ENCODE results near the gene DNAJC5. TPM values are rescaled to one million over a fixed set of nuclear protein-coding genes. Genes with fewer than 3 reads are reported as not detected.
"Not testable (repeated sequence)": the region's sequence is repeated elsewhere in the genome, so short reads cannot be mapped to it uniquely, and the experiment has no call there.

The DNAJC5 gene
- total RNA-seq, 2 experiments from 2014 or later, result 47.3 to 48.1 TPM

DNA sequence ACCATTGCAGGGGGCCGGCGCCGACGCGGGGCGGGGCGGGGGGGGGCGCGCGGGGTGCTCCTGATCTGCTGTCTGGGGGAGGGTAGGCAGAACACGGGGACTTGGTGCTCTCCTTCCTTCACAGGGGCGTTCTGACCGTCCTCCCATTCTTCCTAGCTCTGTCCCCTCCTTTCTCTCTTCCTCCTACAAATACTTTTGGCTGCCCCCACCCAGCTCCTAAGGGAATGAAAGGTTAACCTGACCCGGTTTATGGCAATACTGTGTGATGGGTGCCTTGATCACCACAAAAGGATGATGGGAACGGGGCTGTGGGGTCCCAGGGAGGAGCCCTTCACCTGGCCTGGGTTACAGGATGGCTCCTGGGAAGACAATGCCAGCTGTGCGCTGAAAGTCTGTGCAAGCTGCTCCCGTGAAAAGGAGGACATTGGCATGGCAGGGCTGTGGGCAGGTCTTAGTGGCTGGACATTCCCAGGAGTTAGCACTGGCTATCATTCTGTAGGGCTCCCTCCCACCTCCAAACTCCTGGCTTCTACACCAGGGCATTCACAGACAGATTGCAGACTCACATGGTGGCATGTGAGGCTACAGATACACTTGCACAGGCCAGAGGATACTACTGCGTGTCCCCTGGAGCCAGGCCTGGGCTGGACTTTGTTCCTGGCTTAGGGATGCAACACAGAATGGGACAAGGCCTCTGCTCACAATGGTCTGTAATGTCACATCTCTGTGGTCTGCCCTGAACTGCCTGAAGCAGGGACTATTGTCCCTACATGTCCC, 31.7 kb upstream of the DNAJC5 start:
- Mint-ChIP-seq H3K4me3 (peak overlapping the region; percentile 94), H3K9me3 (ENCODE audit: insufficient read depth) (no peaks in the 10 kb centered on the region), H3K27ac (peak overlapping the region; percentile 96), H3K27me3 (ENCODE audit: low read depth) (no peaks in the 10 kb centered on the region), H3K4me1 (ENCODE audit: low read depth) (peaks cover 36% of the 10 kb centered on the region), H3K36me3 (ENCODE audit: low read depth) (peaks cover 24% of the 10 kb centered on the region)
- ChIA-PET CTCF (interaction anchor here (0.6 to 4.4 kb wide), 7 partner anchors 11 to 325 kb away, joined by 3 to 46 read pairs (median 14); partner anchors contain the start of genes ARFRP1, LIME1, PTK6 and ZGPAT), POLR2A (interaction anchor here (1.3 to 2.5 kb wide), 2 partner anchors 8 to 127 kb away, joined by 6 to 14 read pairs; partner anchors contain the start of gene LIME1)
- ATAC-seq, result no peak
- DNase-seq, result no peak

DNA sequence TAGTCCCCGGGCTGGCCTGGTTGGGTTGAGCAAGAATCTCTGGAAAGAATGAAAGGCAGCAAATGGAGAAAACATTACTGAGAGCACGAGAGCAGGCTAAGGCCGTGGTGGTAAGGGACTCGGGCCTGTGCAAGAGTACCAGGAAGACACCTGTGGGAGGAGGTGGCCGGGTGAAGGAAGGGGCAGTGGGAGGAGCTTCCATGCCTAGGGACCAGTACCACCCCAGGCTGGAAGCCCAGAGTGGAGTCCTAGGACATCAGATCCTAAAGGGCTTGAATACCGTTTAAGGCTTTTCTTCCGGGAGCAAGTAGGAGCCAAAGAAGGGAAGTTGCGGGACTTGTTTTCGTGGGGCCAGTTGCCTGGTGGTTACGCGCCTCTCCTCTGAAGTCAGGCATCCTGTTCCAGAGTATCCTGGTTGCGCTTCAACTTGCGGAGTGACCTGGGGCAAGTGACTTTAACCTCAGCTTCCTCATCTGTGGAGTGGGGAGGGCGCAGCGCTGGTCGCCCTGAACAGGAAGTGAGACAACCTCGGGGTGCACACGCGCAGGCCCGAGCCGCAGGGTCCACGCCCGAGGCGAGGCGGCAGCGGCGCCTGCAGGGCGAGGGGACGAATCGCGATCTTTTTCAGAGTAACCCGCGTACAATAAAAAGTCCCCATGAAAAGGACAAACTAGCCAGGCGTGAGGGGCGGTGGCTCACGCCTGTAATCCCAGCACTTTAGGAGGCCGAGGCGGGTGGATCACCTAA, 31.0 kb upstream of the DNAJC5 start:
- peak overlapping the region; percentile 94 for H3K4me3 Mint-ChIP-seq
- CTCF ChIA-PET, result interaction anchor here (0.6 to 4.4 kb wide), 10 partner anchors 11 to 326 kb away, joined by 3 to 46 read pairs (median 9); partner anchors contain the start of genes ARFRP1, LIME1, PTK6 and ZGPAT
- POLR2A ChIA-PET, result interaction anchor here (0.7 to 2.5 kb wide), 6 partner anchors 8 to 326 kb away, joined by 3 to 14 read pairs (median 6); partner anchors contain the start of genes LIME1, PTK6, RTEL1 and SAMD10
- H3K36me3 Mint-ChIP-seq (ENCODE audit: low read depth), result peaks cover 26% of the 10 kb centered on the region
- H3K27me3 Mint-ChIP-seq (ENCODE audit: low read depth), result no peaks in the 10 kb centered on the region
- peak; percentile 87 for DNase-seq
- H3K27ac Mint-ChIP-seq, result peak overlapping the region; percentile 96
- H3K4me1 Mint-ChIP-seq (ENCODE audit: low read depth), result peaks cover 30% of the 10 kb centered on the region
- H3K9me3 Mint-ChIP-seq (ENCODE audit: insufficient read depth), result no peaks in the 10 kb centered on the region
- peak; percentile 71 for ATAC-seq

DNA sequence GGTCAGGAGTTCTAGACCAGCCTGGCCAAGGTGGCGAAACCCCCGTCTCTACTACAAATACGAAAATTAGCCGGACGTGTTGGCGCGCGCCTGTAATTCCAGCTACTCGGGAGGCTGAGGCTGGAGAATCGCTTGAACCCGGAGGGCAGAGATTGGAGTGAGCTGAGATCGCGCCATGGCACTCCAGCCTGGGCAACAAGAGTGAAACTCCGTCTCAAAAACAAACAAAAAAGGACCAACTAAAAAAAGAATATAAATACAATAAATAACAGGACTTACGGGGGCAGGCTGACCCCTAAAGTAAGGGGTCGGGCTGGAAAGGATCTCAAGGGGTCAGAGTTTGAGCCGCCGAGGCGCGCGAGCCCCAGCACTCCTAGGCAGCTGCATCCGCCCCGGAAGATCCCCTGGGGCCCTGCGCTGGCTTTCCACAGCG, 30.4 kb upstream of the DNAJC5 start:
- POLR2A ChIA-PET, result interaction anchor here (0.7 to 2.5 kb wide), 14 partner anchors 9 to 343 kb away, joined by 3 to 14 read pairs (median 4); partner anchors contain the start of genes LIME1, PTK6, RGS19 and RTEL1
- H3K27me3 Mint-ChIP-seq (ENCODE audit: low read depth), result no peaks in the 10 kb centered on the region
- peaks cover 32% of the 10 kb centered on the region for H3K36me3 Mint-ChIP-seq (ENCODE audit: low read depth)
- ATAC-seq (peak; percentile 4), DNase-seq (no peak)
- peaks cover 24% of the 10 kb centered on the region for H3K4me1 Mint-ChIP-seq (ENCODE audit: low read depth)
- H3K4me3 Mint-ChIP-seq, result peak overlapping the region; percentile 94
- CTCF ChIA-PET, result interaction anchor here (1.0 to 4.4 kb wide), 16 partner anchors 9 to 327 kb away, joined by 3 to 46 read pairs (median 6); partner anchors contain the start of genes ARFRP1, LIME1, OPRL1 and PRPF6
- H3K27ac Mint-ChIP-seq, result peak overlapping the region; percentile 96
- H3K9me3 Mint-ChIP-seq (ENCODE audit: insufficient read depth), result no peaks in the 10 kb centered on the region

DNA sequence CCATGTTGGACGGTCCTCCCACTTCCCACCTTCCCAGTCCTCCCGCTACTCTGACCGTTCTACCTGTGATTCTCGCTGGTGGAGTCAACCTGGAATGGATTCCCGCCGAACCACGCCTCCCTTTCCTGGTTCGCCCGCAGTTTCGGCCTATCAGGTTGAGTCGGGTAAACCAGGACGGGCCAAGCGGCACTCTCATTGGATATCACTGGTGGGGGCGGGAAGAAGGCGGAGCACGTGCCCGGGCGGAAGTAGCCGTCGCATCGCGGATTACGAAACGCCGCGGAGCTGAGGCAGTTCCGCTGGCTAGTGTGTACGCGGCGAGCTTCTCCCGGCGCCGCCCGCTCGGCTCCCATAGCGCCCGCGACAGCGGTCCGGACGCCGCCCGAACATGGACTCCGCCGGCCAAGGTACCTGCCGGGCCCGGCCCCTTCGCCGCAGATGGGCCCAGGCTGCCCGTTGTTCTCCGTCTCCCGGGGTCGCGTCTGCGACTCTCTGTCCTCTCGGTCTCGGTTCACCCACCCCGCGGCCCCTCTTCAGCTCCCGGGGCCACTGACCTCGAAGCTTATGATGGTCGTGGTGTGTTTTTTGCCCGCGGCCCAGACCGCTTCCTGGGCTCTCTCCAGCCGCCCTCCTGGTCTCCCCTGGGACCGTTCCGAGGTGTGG, 29.8 kb upstream of the DNAJC5 start, which contains the start of gene TPD52L2:
Gene TPD52L2, plus strand, starts transcription at position 293 of the 663 bp plus-strand sequence. Its CDS starts 96 bp downstream, at position 389.
- Mint-ChIP-seq H3K27me3 (ENCODE audit: low read depth) (no peaks in the 10 kb centered on the region), H3K4me3 (peak within 1 kb of the TSS; percentile 94)
- peak; percentile 90 for ATAC-seq

DNA sequence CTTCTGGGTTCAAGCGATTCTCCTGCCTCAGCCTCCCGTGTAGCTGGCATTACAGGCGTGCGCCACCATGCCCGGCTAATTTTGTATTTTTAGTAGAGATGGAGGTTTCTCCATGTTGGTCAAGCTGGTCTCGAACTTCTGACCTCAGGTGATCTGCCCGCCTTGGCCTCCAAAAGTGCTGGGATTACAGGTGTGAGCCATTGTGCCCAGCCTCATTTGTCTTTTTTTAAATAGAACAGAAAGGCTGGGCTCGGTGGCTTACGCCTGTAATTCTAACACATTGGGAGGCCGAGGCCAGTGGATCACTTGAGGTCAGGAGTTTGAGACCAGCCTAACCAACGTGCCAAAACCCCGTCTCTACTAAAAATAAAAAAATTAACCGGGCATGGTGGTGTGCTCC, 27.9 kb upstream of the DNAJC5 start:
- ATAC-seq; H3K27me3 Mint-ChIP-seq (ENCODE audit: low read depth); POLR2A ChIA-PET; H3K4me3 Mint-ChIP-seq; DNase-seq; H3K27ac Mint-ChIP-seq; H3K9me3 Mint-ChIP-seq (ENCODE audit: insufficient read depth): not testable (repeated sequence)
- peaks cover 22% of the 10 kb centered on the region for H3K4me1 Mint-ChIP-seq (ENCODE audit: low read depth)
- peaks cover 32% of the 10 kb centered on the region for H3K36me3 Mint-ChIP-seq (ENCODE audit: low read depth)
- CTCF ChIA-PET, result interaction anchor here (3.6 kb wide), 1 partner anchor 8 kb away, joined by 14 read pairs; no protein-coding TSS in a partner anchor

More for the DNA sequence above, 29.8 kb upstream of the DNAJC5 start, which contains the start of gene TPD52L2:
- peaks cover 22% of the 10 kb centered on the region for H3K4me1 Mint-ChIP-seq (ENCODE audit: low read depth)
- ChIA-PET CTCF (interaction anchor here (0.6 to 4.4 kb wide), 19 partner anchors 10 to 327 kb away, joined by 3 to 46 read pairs (median 6); partner anchors contain the start of genes ARFRP1, LIME1, OPRL1 and PRPF6), POLR2A (interaction anchor here (0.6 to 2.5 kb wide), 15 partner anchors 11 to 344 kb away, joined by 3 to 14 read pairs (median 4); partner anchors contain the start of genes LIME1, PTK6, RGS19 and RTEL1)
- H3K36me3 Mint-ChIP-seq (ENCODE audit: low read depth), result peaks cover 34% of the 10 kb centered on the region
- H3K27ac Mint-ChIP-seq, result peak within 1 kb of the TSS; percentile 96
- peak; percentile 99 for DNase-seq
- no peaks in the 10 kb centered on the region for H3K9me3 Mint-ChIP-seq (ENCODE audit: insufficient read depth)

DNA sequence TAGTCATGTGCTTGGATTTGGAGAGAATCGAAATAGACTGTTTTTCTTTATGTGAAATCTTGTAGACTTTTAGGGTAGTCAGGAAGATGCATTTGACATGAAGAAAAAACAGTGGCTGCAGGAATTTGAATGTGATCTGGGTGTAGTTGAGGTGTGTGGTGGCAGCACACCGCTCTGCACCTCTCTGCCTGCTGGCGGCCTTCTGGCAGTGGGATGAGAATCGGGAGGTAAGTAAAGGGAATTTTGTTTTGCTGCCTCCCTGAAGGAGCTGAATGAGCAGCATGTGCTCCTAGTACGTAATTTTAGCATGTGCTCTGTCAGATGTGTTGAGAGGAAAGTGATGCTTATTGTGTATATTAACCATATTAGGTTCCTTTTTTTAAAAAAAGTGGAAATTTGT, 26.7 kb upstream of the DNAJC5 start:
- ChIA-PET CTCF (interaction anchor here (0.9 kb wide), 1 partner anchor 106 kb away, joined by 3 read pairs; no protein-coding TSS in a partner anchor), POLR2A (no interaction called here)
- H3K27ac Mint-ChIP-seq, result no peak overlapping the region
- peaks cover 34% of the 10 kb centered on the region for H3K36me3 Mint-ChIP-seq (ENCODE audit: low read depth)
- peaks cover 23% of the 10 kb centered on the region for H3K4me1 Mint-ChIP-seq (ENCODE audit: low read depth)
- H3K4me3 Mint-ChIP-seq, result no peak overlapping the region
- DNase-seq (no peak), ATAC-seq (no peak)
- H3K9me3 Mint-ChIP-seq (ENCODE audit: insufficient read depth), result no peaks in the 10 kb centered on the region
- no peaks in the 10 kb centered on the region for H3K27me3 Mint-ChIP-seq (ENCODE audit: low read depth)

DNA sequence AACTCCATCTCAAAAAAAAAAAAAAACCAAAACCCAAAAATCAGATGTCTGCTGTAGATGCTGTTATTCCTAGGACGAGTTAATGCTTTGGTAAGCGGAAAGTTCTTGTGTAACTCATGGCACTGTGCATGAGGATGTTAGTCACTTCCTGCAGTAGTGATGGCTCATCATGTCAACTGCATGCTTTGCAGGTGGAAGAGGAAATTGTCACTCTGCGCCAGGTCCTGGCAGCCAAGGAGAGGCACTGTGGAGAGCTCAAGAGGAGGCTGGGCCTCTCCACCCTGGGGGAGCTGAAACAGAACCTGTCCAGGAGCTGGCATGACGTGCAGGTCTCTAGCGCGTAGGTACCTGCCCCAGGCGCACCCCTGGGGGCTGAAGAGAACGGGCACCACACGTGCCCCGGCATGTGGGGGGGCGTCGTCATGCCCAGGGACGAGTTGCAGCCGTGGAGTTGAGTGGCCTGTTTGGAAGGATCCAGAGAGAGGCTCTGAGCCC, 21.4 kb upstream of the DNAJC5 start:
- ATAC-seq (peak; percentile 64), DNase-seq (peak; percentile 38)
- Mint-ChIP-seq H3K27ac (peak overlapping the region; percentile 64), H3K9me3 (ENCODE audit: insufficient read depth) (no peaks in the 10 kb centered on the region), H3K27me3 (ENCODE audit: low read depth) (no peaks in the 10 kb centered on the region), H3K4me3 (no peak overlapping the region), H3K36me3 (ENCODE audit: low read depth) (peaks cover 46% of the 10 kb centered on the region), H3K4me1 (ENCODE audit: low read depth) (peaks cover 9% of the 10 kb centered on the region)
- CTCF ChIA-PET, result interaction anchor here (2.8 kb wide), 1 partner anchor 8 kb away, joined by 14 read pairs; the partner anchor contains the start of gene TPD52L2
- POLR2A ChIA-PET, result interaction anchor here (0.6 kb wide), 1 partner anchor 8 kb away, joined by 3 read pairs; no protein-coding TSS in a partner anchor

DNA sequence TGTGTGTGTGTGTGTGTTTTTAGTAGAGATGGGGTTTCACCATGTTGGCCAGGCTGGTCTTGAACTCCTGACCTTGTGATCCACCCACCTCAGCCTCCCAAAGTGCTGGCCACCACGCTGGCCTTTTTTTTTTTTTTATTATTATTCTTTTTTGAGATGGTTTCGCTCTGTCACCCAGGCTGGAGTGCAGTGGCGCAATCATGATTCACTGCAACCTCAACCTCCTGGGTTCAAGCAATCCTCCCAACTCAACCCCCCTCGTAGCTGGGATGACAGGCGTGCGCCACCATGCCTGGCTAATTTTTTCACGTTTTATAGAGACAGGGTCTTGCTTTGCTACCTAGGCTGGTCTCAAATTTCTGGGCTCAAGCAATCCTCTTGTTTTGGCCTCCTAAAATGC, 20.7 kb upstream of the DNAJC5 start:
- H3K27ac Mint-ChIP-seq; H3K4me1 Mint-ChIP-seq (ENCODE audit: low read depth); H3K27me3 Mint-ChIP-seq (ENCODE audit: low read depth); H3K9me3 Mint-ChIP-seq (ENCODE audit: insufficient read depth); ATAC-seq; DNase-seq; H3K4me3 Mint-ChIP-seq: not testable (repeated sequence)
- CTCF ChIA-PET, result interaction anchor here (2.8 kb wide), 1 partner anchor 9 kb away, joined by 14 read pairs; the partner anchor contains the start of gene TPD52L2
- peaks cover 43% of the 10 kb centered on the region for H3K36me3 Mint-ChIP-seq (ENCODE audit: low read depth)
- POLR2A ChIA-PET, result interaction anchor here (0.6 kb wide), 1 partner anchor 8 kb away, joined by 3 read pairs; no protein-coding TSS in a partner anchor

DNA sequence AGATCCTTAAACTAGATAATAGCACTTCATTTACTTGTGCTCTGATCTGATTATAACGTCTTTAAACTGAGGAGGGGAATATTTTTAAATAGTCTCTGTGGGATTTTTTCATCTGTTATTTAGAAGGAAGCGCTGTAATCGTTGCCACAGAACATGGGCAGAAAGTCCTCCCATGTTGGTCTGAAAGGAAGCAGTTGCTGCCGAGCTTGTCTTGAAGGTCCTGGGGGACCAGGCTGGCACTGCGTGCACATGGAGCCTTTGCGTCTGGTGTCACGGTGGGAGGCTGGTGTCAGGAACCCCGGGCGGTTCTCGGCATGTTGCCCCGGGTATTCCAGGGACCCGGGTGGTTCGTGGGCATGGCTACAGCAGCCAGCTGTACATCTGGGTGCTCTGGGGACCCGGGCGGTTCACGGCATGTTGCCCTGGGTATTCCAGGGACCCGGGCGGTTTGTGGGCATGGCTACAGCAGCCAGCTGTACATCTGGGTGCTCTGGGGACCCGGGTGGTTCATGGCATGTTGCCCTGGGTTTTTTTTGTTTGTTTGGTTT, 18.4 kb upstream of the DNAJC5 start:
- POLR2A ChIA-PET, result interaction anchor here (1.9 kb wide), 1 partner anchor 11 kb away, joined by 7 read pairs; the partner anchor contains the start of gene TPD52L2
- Mint-ChIP-seq H3K4me1 (ENCODE audit: low read depth) (peaks cover 9% of the 10 kb centered on the region), H3K4me3 (no peak overlapping the region), H3K27me3 (ENCODE audit: low read depth) (no peaks in the 10 kb centered on the region), H3K36me3 (ENCODE audit: low read depth) (peaks cover 34% of the 10 kb centered on the region), H3K27ac (no peak overlapping the region), H3K9me3 (ENCODE audit: insufficient read depth) (no peaks in the 10 kb centered on the region)
- CTCF ChIA-PET, result interaction anchor here (2.8 kb wide), 1 partner anchor 11 kb away, joined by 14 read pairs; the partner anchor contains the start of gene TPD52L2
- DNase-seq (no peak), ATAC-seq (no peak)

DNA sequence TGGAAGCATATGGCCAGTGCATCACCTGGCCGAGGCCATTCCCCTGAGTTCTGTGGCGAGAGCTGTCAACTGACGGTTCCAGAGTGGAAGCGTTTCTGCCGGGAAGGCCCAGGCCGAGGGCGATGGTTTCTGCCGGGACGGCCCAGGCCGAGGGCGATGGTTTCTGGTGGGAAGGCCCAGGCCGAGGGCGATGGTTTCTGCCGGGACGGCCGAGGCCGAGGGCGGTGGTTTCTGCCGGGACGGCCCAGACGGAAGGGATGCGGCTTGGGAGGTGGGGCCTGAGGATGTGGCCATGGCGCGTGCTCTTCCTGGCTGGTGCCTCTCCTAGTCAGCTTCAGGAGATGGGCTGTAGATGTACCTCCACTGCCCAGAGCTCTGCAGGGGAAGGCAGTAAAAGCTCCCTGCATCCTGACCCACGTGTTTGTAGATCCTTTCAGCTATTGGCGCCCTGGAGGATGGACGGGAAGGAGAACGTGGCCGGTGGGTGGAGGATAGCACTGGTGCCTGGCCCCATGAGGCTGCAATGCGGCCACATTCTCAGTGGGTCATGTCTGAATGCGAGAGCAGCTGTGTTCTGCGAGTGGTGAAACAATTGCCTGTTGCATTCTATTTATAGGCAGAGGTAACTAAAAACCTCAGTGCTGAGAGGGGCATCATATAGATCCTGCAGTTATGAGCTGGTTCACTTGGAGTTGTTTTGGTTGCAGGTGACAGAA, 17.0 kb upstream of the DNAJC5 start:
- H3K4me1 Mint-ChIP-seq (ENCODE audit: low read depth), result peaks cover 8% of the 10 kb centered on the region
- peaks cover 26% of the 10 kb centered on the region for H3K36me3 Mint-ChIP-seq (ENCODE audit: low read depth)
- POLR2A ChIA-PET, result no interaction called here
- no peaks in the 10 kb centered on the region for H3K9me3 Mint-ChIP-seq (ENCODE audit: insufficient read depth)
- H3K27ac Mint-ChIP-seq, result no peak overlapping the region
- H3K27me3 Mint-ChIP-seq (ENCODE audit: low read depth), result no peaks in the 10 kb centered on the region
- ATAC-seq, result no peak
- no peak overlapping the region for H3K4me3 Mint-ChIP-seq
- CTCF ChIA-PET, result no interaction called here
- DNase-seq, result no peak
